Endothelial cell of umbilical vein (primary cell): ENCODE results near the gene EIF2AK3. TPM values are rescaled to one million over a fixed set of nuclear protein-coding genes. Genes with fewer than 3 reads are reported as not detected.

Experiments used
- BruUV-seq: library from RNA; stranded (reverse); fragments of 400-500 nt; replicated peaks from 2 replicates; lab custom pipeline; 2021; lab: Mats Ljungman, UMichigan
- CTCF ChIA-PET: fragments of 300-600, 350-600 bp; sonication (Branson Sonifier 250); formaldehyde crosslinking; loops from one replicate; lab custom pipeline; 2021; ENCODE audit warnings: antibody characterized with exemption, inconsistent platforms; lab: Charles Lee
- POLR2A ChIA-PET: fragments of 300-600, 350-600 bp; sonication (Branson Sonifier 250); formaldehyde crosslinking; loops from one replicate; lab custom pipeline; 2021; ENCODE audit warnings: antibody characterized with exemption, inconsistent platforms; lab: Charles Lee
- DNase-seq: peaks from one replicate; pipeline ENCODE4 v3.0.0-alpha.2; 2011; ENCODE audit warnings: low read depth, low spot score
- FAIRE-seq: peaks from 2 replicates; lab custom pipeline; 2011; peaks lifted over from hg19 to GRCh38; lab: Jason Lieb, UNC
- H2AFZ ChIP-seq: 2 replicates; pipeline ENCODE4 v1.6.0; 2012; ENCODE audit warnings: low read depth, low read length, control low read depth, inconsistent platforms
- H3K27ac ChIP-seq: 2 replicates; pipeline ENCODE4 v1.5.1; 2011; ENCODE audit warnings: low read depth, mild to moderate bottlenecking, control low read depth, low read length, moderate library complexity; ENCODE audit not compliant: insufficient read depth
- H3K27me3 ChIP-seq, 2 experiments: 2 replicates each; pipeline versions ENCODE4 v1.6.0 to v1.6.1; 2011; ENCODE audit warnings: low read length in 2 of 2, mixed read lengths in 1 of 2; ENCODE audit not compliant: control insufficient read depth in 2 of 2, insufficient read depth in 2 of 2
- H3K36me3 ChIP-seq, 2 experiments: 2 replicates in 1 of 2; 3 replicates in 1 of 2; pipeline ENCODE4 v1.5.1; 2011; ENCODE audit warnings: low read length in 2 of 2, mild to moderate bottlenecking in 1 of 2, moderate library complexity in 1 of 2; ENCODE audit not compliant: control insufficient read depth in 2 of 2, insufficient read depth in 2 of 2; ENCODE audit errors: extremely low read depth in 1 of 2
- H3K4me1 ChIP-seq: 3 replicates; pipeline ENCODE4 v1.5.1; 2011; ENCODE audit warnings: mild to moderate bottlenecking, low read length; ENCODE audit not compliant: control insufficient read depth, insufficient read depth; ENCODE audit errors: extremely low read depth
- H3K4me2 ChIP-seq: 2 replicates; pipeline ENCODE4 v1.6.1; 2011; ENCODE audit warnings: low read length, control low read depth, mixed read lengths; ENCODE audit not compliant: insufficient read depth
- H3K4me3 ChIP-seq, 3 experiments: fragments of 200-600 bp in 1 of 3; sonication (generic), shearing (Covaris generic) in 1 of 3; replicated peaks in 1 of 3; 2 replicates each; pipeline ENCODE4 v1.5.1; 2011 to 2016; ENCODE audit warnings: control low read depth in 3 of 3, low read length in 3 of 3, mild to moderate bottlenecking in 2 of 3, inconsistent platforms in 1 of 3, low read depth in 1 of 3, moderate library complexity in 1 of 3; ENCODE audit not compliant: insufficient read depth in 1 of 3
- H3K79me2 ChIP-seq: 2 replicates; pipeline ENCODE4 v1.6.0; 2012; ENCODE audit warnings: low read length, inconsistent platforms; ENCODE audit not compliant: control insufficient read depth, insufficient read depth
- H3K9ac ChIP-seq: replicated peaks from 2 replicates; pipeline ENCODE3; 2011; ENCODE audit warnings: low read length, control low read depth; ENCODE audit not compliant: insufficient read depth; ENCODE audit errors: extremely low read depth
- H3K9me1 ChIP-seq: replicated peaks from 3 replicates; pipeline ENCODE4 v1.6.0; 2011; ENCODE audit warnings: mild to moderate bottlenecking, low read length; ENCODE audit not compliant: control insufficient read depth, insufficient read depth; ENCODE audit errors: extremely low read depth
- H3K9me3 ChIP-seq: replicated peaks from 2 replicates; pipeline ENCODE4 v1.5.1; 2012; ENCODE audit warnings: low read length, inconsistent platforms; ENCODE audit not compliant: control insufficient read depth, insufficient read depth
- H4K20me1 ChIP-seq: replicated peaks from 2 replicates; pipeline ENCODE3; 2011; ENCODE audit warnings: mild to moderate bottlenecking, low read length; ENCODE audit not compliant: control insufficient read depth, insufficient read depth; ENCODE audit errors: extremely low read depth
- CTCF ChIP-seq, 2 donors: IDR thresholded peaks; 1 replicate in 1 of 2; 2 replicates in 1 of 2; pipeline ENCODE4 v1.5.1; 2011; ENCODE audit warnings: low read length in 2 of 2, mild to moderate bottlenecking in 2 of 2, moderate library complexity in 2 of 2, control low read depth in 1 of 2, inconsistent platforms in 1 of 2, low read depth in 1 of 2; ENCODE audit not compliant: insufficient read depth in 1 of 2; ENCODE audit errors: extremely low read depth in 1 of 2
- EZH2 ChIP-seq: IDR thresholded peaks from 2 replicates; pipeline ENCODE4 v1.6.1; 2012; ENCODE audit warnings: borderline replicate concordance, low read depth, mild to moderate bottlenecking, moderate library complexity, low read length, inconsistent platforms; ENCODE audit not compliant: severe bottlenecking
- FOS ChIP-seq: IDR thresholded peaks from 2 replicates; pipeline ENCODE4 v1.6.1; 2011; ENCODE audit warnings: mild to moderate bottlenecking, low read length, moderate library complexity, borderline replicate concordance; ENCODE audit not compliant: insufficient read depth
- GATA2 ChIP-seq: IDR thresholded peaks from 2 replicates; pipeline ENCODE4 v1.7.0; 2011; ENCODE audit warnings: low read depth, mild to moderate bottlenecking, moderate library complexity, mixed read lengths, low read length; ENCODE audit not compliant: insufficient read length, insufficient read depth
- JUN ChIP-seq: IDR thresholded peaks from 2 replicates; pipeline ENCODE4 v1.6.1; 2011; ENCODE audit warnings: borderline replicate concordance, low read depth; ENCODE audit not compliant: insufficient read length, insufficient read depth
- MAX ChIP-seq: IDR thresholded peaks from 2 replicates; pipeline ENCODE4 v1.6.1; 2011; ENCODE audit not compliant: insufficient read depth, insufficient read length
- MYC ChIP-seq: IDR thresholded peaks from one replicate; pipeline ENCODE4 v1.6.1; 2011; ENCODE audit warnings: mild to moderate bottlenecking, low read depth, low read length
- POLR2A ChIP-seq: IDR thresholded peaks from 2 replicates; pipeline ENCODE4 v1.6.1; 2012; ENCODE audit warnings: low read depth, mild to moderate bottlenecking, control low read depth, low read length
- POLR2AphosphoS5 ChIP-seq: IDR thresholded peaks from 2 replicates; pipeline ENCODE4 v1.6.1; 2012; ENCODE audit warnings: low read depth, mild to moderate bottlenecking, control low read depth, low read length, moderate library complexity; ENCODE audit not compliant: insufficient read depth
- dilution Hi-C: fragments of 300-500 bp; cut with MboI; formaldehyde crosslinking; loops from one replicate; pipeline ENCODE4 v1.15.0; 2019; ENCODE audit warnings: low sequenced_read_pairs; ENCODE audit not compliant: extremely low pct_ligation_motif_present
- intact Hi-C: fragments of 100-400 bp; cut with micrococcal nuclease; formaldehyde crosslinking; loops from one replicate; pipeline ENCODE4 v1.10.0; 2022
- polyA plus RNA-seq, 4 experiments: library from polyadenylated mRNA; depleted of rRNA in 3 of 4; stranded (reverse) in 3 of 4; unstranded in 1 of 4; fragments of >200 nt; gene quantifications; 2 replicates each; pipeline versions ENCODE4 v1.2.1 to v1.2.3, GENCODE V29; 2011 to 2012; ENCODE audit warnings: missing spikeins in 1 of 4
- total RNA-seq: library from RNA; stranded (reverse); gene quantifications from 2 replicates; pipeline ENCODE4 v1.2.3, GENCODE V29; 2021

The EIF2AK3 gene
- total and polyA plus RNA-seq, 2 donors (not counting 3 experiments of a cell fraction or from before 2014, with no cell fraction given), result 5.3 to 17.3 TPM

- Histone ChIP-seq H3K79me2 (no peaks in the 10 kb centered on the region), H3K27me3 (peaks cover 4 to 10% of the 10 kb centered on the region in 2 experiments), H3K9ac (no peak overlapping the region), H3K4me2 (no peak overlapping the region), H4K20me1 (no peaks in the 10 kb centered on the region), H3K36me3 (no peaks in the 10 kb centered on the region), H2AFZ (no peak overlapping the region), H3K27ac (no peak overlapping the region), H3K9me3 (no peaks in the 10 kb centered on the region), H3K9me1 (no peaks in the 10 kb centered on the region), H3K4me1 (peaks cover 3% of the 10 kb centered on the region), H3K4me3 (no peak overlapping the region)
- intact Hi-C loops, result no loop called here
- no peak for FAIRE-seq
- CTCF ChIA-PET, result no interaction called here
- dilution Hi-C loops, result no loop called here
- TF ChIP-seq POLR2A, result no peak
- no peak for TF ChIP-seq MAX
- TF ChIP-seq EZH2, result no peak
- TF ChIP-seq CTCF (IDR thresholded peaks at IDR 0.05; ENCODE audit: extremely low read depth in 1 of 2, insufficient read depth in 1 of 2, low read depth in 1 of 2, low read length in 2 of 2), result no peak
- TF ChIP-seq POLR2AphosphoS5, result no peak
- no peak for TF ChIP-seq JUN
- no peak for TF ChIP-seq FOS
- TF ChIP-seq MYC, result no peak
- TF ChIP-seq GATA2, result no peak
- DNase-seq, result no peak
- BruUV-seq, result no TSS peak
- POLR2A ChIA-PET, result no interaction called here
Observed at GRCh38 chr2:88641330-88641729, 14.1 kb upstream of the EIF2AK3 start.
